Tibial artery (tissue), 4 donors: ENCODE results near the gene CIAO2B.
"Not testable (repeated sequence)": the region's sequence is repeated elsewhere in the genome, so short reads cannot be mapped to it uniquely, and the experiment has no call there.

Source experiments
- DNase-seq, 2 donors: peaks; one replicate each; pipeline ENCODE4 v3.0.0-alpha.2; 2019
- H3K27ac ChIP-seq, 2 donors: fragments of 200-600 bp; sonication (generic) in 1 of 2; 1 replicate in 1 of 2; 2 replicates in 1 of 2; pipeline ENCODE4 v1.5.1; 2018 to 2019; ENCODE audit warnings: mild to moderate bottlenecking in 1 of 2
- H3K27me3 ChIP-seq, 2 donors: fragments of 200-600 bp; sonication (generic) in 1 of 2; one replicate each; pipeline versions ENCODE4 v1.5.1 to v1.6.0; 2016 to 2019
- H3K36me3 ChIP-seq, 3 donors: fragments of 200-600 bp; sonication (generic) in 2 of 3; one replicate each; pipeline ENCODE4 v1.5.1; 2016 to 2019; ENCODE audit warnings: mild to moderate bottlenecking in 2 of 3
- H3K4me1 ChIP-seq, 4 donors: fragments of 200-600 bp; sonication (generic) in 2 of 4; 1 replicate in 3 of 4; 2 replicates in 1 of 4; pipeline ENCODE4 v1.5.1; 2016 to 2019
- H3K4me3 ChIP-seq, 2 donors: fragments of 200-600 bp; sonication (generic) in 1 of 2; 1 replicate in 1 of 2; 2 replicates in 1 of 2; pipeline ENCODE4 v1.5.1; 2018 to 2019; ENCODE audit warnings: mild to moderate bottlenecking in 2 of 2
- H3K9me3 ChIP-seq, 3 donors: fragments of 200-600 bp; sonication (generic) in 1 of 3; one replicate each; pipeline ENCODE4 v1.5.1; 2016 to 2019
- CTCF ChIP-seq, 2 experiments: fragments of 200-600 bp in 1 of 2; fragments of 450-650 bp in 1 of 2; IDR thresholded peaks; one replicate each; pipeline ENCODE4 v1.5.1; 2017 to 2019; ENCODE audit warnings: antibody characterized with exemption in 2 of 2, mild to moderate bottlenecking in 1 of 2, moderate library complexity in 1 of 2
- intact Hi-C: fragments of 100-400 bp; cut with DNase I; formaldehyde crosslinking; loops from one replicate; pipeline ENCODE4 v1.15.0; 2023; ENCODE audit warnings: low total_unique reads

Gene CIAO2B

GRCh38 chr16:66948134-66948836 is 14.1 kb upstream of the CIAO2B start:
- Histone ChIP-seq H3K27me3 (no peaks in the 10 kb centered on the region), H3K27ac (peak overlapping the region; percentile 12 to 40), H3K4me3 (peak overlapping the region; percentile 53 to 54), H3K9me3 (no peaks in the 10 kb centered on the region), H3K4me1 (peaks cover 0 to 17% (median 13%) of the 10 kb centered on the region in 4 donors), H3K36me3 (peaks cover 0 to 8% (median 7%) of the 10 kb centered on the region in 3 donors)
- TF ChIP-seq CTCF (IDR thresholded peaks at IDR 0.05) = no peak
- DNase-seq = no peak
- intact Hi-C loops = no loop called here

GRCh38 chr16:66947302-66948065 is 13.3 kb upstream of the CIAO2B start:
- Histone ChIP-seq H3K27ac (peak overlapping the region in 1 of 2 donors; percentile 40), H3K36me3 (peaks cover 1 to 16% (median 14%) of the 10 kb centered on the region in 3 donors), H3K9me3 (no peaks in the 10 kb centered on the region), H3K27me3 (no peaks in the 10 kb centered on the region), H3K4me1 (peaks cover 0 to 17% (median 13%) of the 10 kb centered on the region in 4 donors), H3K4me3 (peak overlapping the region; percentile 53 to 54)
- TF ChIP-seq CTCF (IDR thresholded peaks at IDR 0.05) = peak; percentile 81 to 92
- DNase-seq = peak; percentile 86 to 91
- intact Hi-C loops = no loop called here

- H3K9me3 ChIP-seq = no peaks in the 10 kb centered on the region
- H3K27ac ChIP-seq = no peak overlapping the region
- DNase-seq = no peak
- intact Hi-C loops = no loop called here
- no peaks in the 10 kb centered on the region for H3K27me3 ChIP-seq
- H3K36me3 ChIP-seq = peaks cover 7 to 21% (median 19%) of the 10 kb centered on the region in 3 donors
- TF ChIP-seq CTCF (IDR thresholded peaks at IDR 0.05) = no peak
- H3K4me3 ChIP-seq = no peak overlapping the region
- peaks cover 0 to 17% (median 13%) of the 10 kb centered on the region in 4 donors for H3K4me1 ChIP-seq
Measured at GRCh38 chr16:66946974-66947301, 12.7 kb upstream of the CIAO2B start.

GRCh38 chr16:66946541-66946940 is 12.3 kb upstream of the CIAO2B start:
- H3K27me3 ChIP-seq = no peaks in the 10 kb centered on the region
- no peak overlapping the region for H3K4me3 ChIP-seq
- no peak for TF ChIP-seq CTCF (IDR thresholded peaks at IDR 0.05)
- H3K4me1 ChIP-seq = peaks cover 0 to 17% (median 13%) of the 10 kb centered on the region in 4 donors
- no peak overlapping the region for H3K27ac ChIP-seq
- peaks cover 11 to 25% (median 23%) of the 10 kb centered on the region in 3 donors for H3K36me3 ChIP-seq
- DNase-seq = no peak
- intact Hi-C loops = no loop called here
- no peaks in the 10 kb centered on the region for H3K9me3 ChIP-seq

GRCh38 chr16:66945939-66946338 is 11.7 kb upstream of the CIAO2B start:
- peaks cover 0 to 17% (median 13%) of the 10 kb centered on the region in 4 donors for H3K4me1 ChIP-seq
- DNase-seq = no peak
- H3K4me3 ChIP-seq = no peak overlapping the region
- H3K27me3 ChIP-seq = no peaks in the 10 kb centered on the region
- TF ChIP-seq CTCF (IDR thresholded peaks at IDR 0.05) = no peak
- peaks cover 17 to 31% (median 29%) of the 10 kb centered on the region in 3 donors for H3K36me3 ChIP-seq
- H3K9me3 ChIP-seq = no peaks in the 10 kb centered on the region
- H3K27ac ChIP-seq = no peak overlapping the region
- intact Hi-C loops = no loop called here

- Histone ChIP-seq H3K36me3 (peaks cover 25 to 41% (median 39%) of the 10 kb centered on the region in 3 donors), H3K4me1 (peaks cover 0 to 17% (median 13%) of the 10 kb centered on the region in 4 donors)
- DNase-seq, H3K4me3 ChIP-seq, H3K27me3 ChIP-seq, H3K9me3 ChIP-seq, intact Hi-C loops, H3K27ac ChIP-seq: not testable (repeated sequence)
Measured at GRCh38 chr16:66944971-66945370, 10.8 kb upstream of the CIAO2B start.
